IMR-90 (cell line): Measurements from ENCODE around the gene EIF4G3. TPM values are rescaled to one million over a fixed set of nuclear protein-coding genes. Genes with fewer than 3 reads are reported as not detected.

Experiments
- ATAC-seq: fragments of 200-7000 bp; cut with Tn5 transposase; 2 replicates; pipeline ENCODE4 v1.9.1; 2020; ENCODE audit warnings: low read depth, mild to moderate bottlenecking, moderate library complexity
- BruUV-seq: library from RNA; stranded (reverse); fragments of 400-500 nt; replicated peaks from 2 replicates; lab custom pipeline; 2021; lab: Mats Ljungman, UMichigan
- CTCF ChIA-PET: fragments of 300-600 bp; formaldehyde crosslinking; extraction: SDS; loops from one replicate; lab custom pipeline; 2021; ENCODE audit warnings: antibody characterized with exemption; lab: Yijun Ruan, JAX
- POLR2A ChIA-PET: fragments of 300-600 bp; sonication (Branson Sonifier 250); formaldehyde crosslinking; loops from one replicate; lab custom pipeline; 2022; ENCODE audit warnings: antibody characterized with exemption; ENCODE audit not compliant: unreplicated experiment; lab: Charles Lee
- DNase-seq: peaks from one replicate; pipeline ENCODE4 v3.0.0; 2013
- H2AFZ ChIP-seq: replicated peaks from 2 replicates; pipeline ENCODE3; 2013; ENCODE audit warnings: low read length, mild to moderate bottlenecking; ENCODE audit not compliant: poor library complexity
- H2AK5ac ChIP-seq: 2 replicates; pipeline ENCODE4 v1.6.1; 2013; ENCODE audit warnings: low read depth, low read length, inconsistent platforms
- H2AK9ac ChIP-seq: replicated peaks from 2 replicates; pipeline ENCODE3; 2013; ENCODE audit warnings: mild to moderate bottlenecking, low read depth, low read length, moderate library complexity; ENCODE audit not compliant: poor library complexity
- H2BK120ac ChIP-seq: 2 replicates; pipeline ENCODE4 v1.6.1; 2013; ENCODE audit warnings: low read depth, low read length, inconsistent platforms
- H2BK15ac ChIP-seq: 3 replicates; pipeline ENCODE4 v1.6.1; 2013; ENCODE audit warnings: low read depth, low read length, inconsistent platforms
- H2BK20ac ChIP-seq: 2 replicates; pipeline ENCODE4 v1.6.1; 2013; ENCODE audit warnings: low read depth, mild to moderate bottlenecking, inconsistent platforms, low read length, moderate library complexity
- H2BK5ac ChIP-seq: 2 replicates; pipeline ENCODE4 v1.6.1; 2013; ENCODE audit warnings: mild to moderate bottlenecking, low read depth, low read length, inconsistent platforms; ENCODE audit not compliant: poor library complexity, severe bottlenecking
- H3K14ac ChIP-seq: replicated peaks from 2 replicates; pipeline ENCODE4 v1.6.1; 2013; ENCODE audit warnings: low read depth, low read length, inconsistent platforms
- H3K18ac ChIP-seq: 2 replicates; pipeline ENCODE4 v1.6.1; 2013; ENCODE audit warnings: low read depth, low read length, control low read depth
- H3K23ac ChIP-seq: 2 replicates; pipeline ENCODE4 v1.6.1; 2013; ENCODE audit warnings: low read depth, low read length, inconsistent platforms
- H3K27ac ChIP-seq: 2 replicates; pipeline ENCODE4 v1.5.1; 2013; ENCODE audit warnings: mild to moderate bottlenecking, control low read depth, low read length; ENCODE audit not compliant: insufficient read depth
- H3K27me3 ChIP-seq: 2 replicates; pipeline ENCODE4 v1.6.1; 2013; ENCODE audit warnings: low read length; ENCODE audit not compliant: control insufficient read depth, insufficient read depth
- H3K36me3 ChIP-seq: 2 replicates; pipeline ENCODE4 v1.6.1; 2013; ENCODE audit warnings: low read length, mixed read lengths; ENCODE audit not compliant: control insufficient read depth, insufficient read depth
- H3K4ac ChIP-seq: 2 replicates; pipeline ENCODE4 v1.6.1; 2013; ENCODE audit warnings: low read depth, low read length, inconsistent platforms
- H3K4me1 ChIP-seq: 2 replicates; pipeline ENCODE4 v1.6.1; 2013; ENCODE audit warnings: low read length, mixed read lengths; ENCODE audit not compliant: control insufficient read depth, insufficient read depth
- H3K4me2 ChIP-seq: 2 replicates; pipeline ENCODE4 v1.6.1; 2013; ENCODE audit warnings: low read depth, mild to moderate bottlenecking, control low read depth, low read length, moderate library complexity
- H3K4me3 ChIP-seq: 2 replicates; pipeline ENCODE4 v1.5.1; 2013; ENCODE audit warnings: low read depth, mild to moderate bottlenecking, control low read depth, low read length, moderate library complexity; ENCODE audit not compliant: insufficient read depth
- H3K56ac ChIP-seq: 2 replicates; pipeline ENCODE4 v1.6.1; 2013; ENCODE audit warnings: low read length, inconsistent platforms; ENCODE audit not compliant: insufficient read depth; ENCODE audit errors: extremely low read depth
- H3K79me1 ChIP-seq, 2 experiments: 2 replicates each; pipeline ENCODE4 v1.6.1; 2013; ENCODE audit warnings: low read length in 2 of 2, inconsistent platforms in 1 of 2, low read depth in 1 of 2
- H3K9ac ChIP-seq: 2 replicates; pipeline ENCODE4 v1.6.1; 2013; ENCODE audit warnings: low read depth, low read length, control low read depth
- H3K9me1 ChIP-seq: 2 replicates; pipeline ENCODE4 v1.6.1; 2013; ENCODE audit warnings: low read length, inconsistent platforms; ENCODE audit not compliant: insufficient read depth
- H3K9me3 ChIP-seq: 2 replicates; pipeline ENCODE4 v1.6.1; 2013; ENCODE audit warnings: low read length; ENCODE audit not compliant: control insufficient read depth, insufficient read depth
- H4K20me1 ChIP-seq: 2 replicates; pipeline ENCODE4 v1.6.1; 2013; ENCODE audit warnings: low read length, inconsistent platforms; ENCODE audit not compliant: insufficient read depth
- H4K5ac ChIP-seq: 2 replicates; pipeline ENCODE4 v1.6.1; 2013; ENCODE audit warnings: mild to moderate bottlenecking, low read depth, low read length, control low read depth
- H4K8ac ChIP-seq, 2 experiments: 2 replicates each; pipeline ENCODE4 v1.6.1; 2013; ENCODE audit warnings: low read depth in 2 of 2, low read length in 2 of 2, control low read depth in 1 of 2, inconsistent platforms in 1 of 2
- H4K91ac ChIP-seq: 2 replicates; pipeline ENCODE4 v1.6.1; 2013; ENCODE audit warnings: low read depth, low read length, inconsistent platforms; ENCODE audit not compliant: insufficient read depth
- RCOR1 ChIP-seq: IDR thresholded peaks from 2 replicates; pipeline ENCODE4 v1.6.1; 2012; ENCODE audit warnings: mild to moderate bottlenecking, low read length, improper control_type of control experiment; ENCODE audit not compliant: insufficient replicate concordance
- dilution Hi-C: fragments of 300-500 bp; cut with HindIII; formaldehyde crosslinking; loops from one replicate; pipeline ENCODE4 v1.14.3; 2018; ENCODE audit warnings: low sequenced_read_pairs; ENCODE audit not compliant: unreplicated experiment
- in situ Hi-C: fragments of 300-500 bp; cut with MboI; formaldehyde crosslinking; loops from 3 replicates; pipeline ENCODE4 v1.14.3; 2019; ENCODE audit warnings: low sequenced_read_pairs, inconsistent platforms, mixed read lengths
- intact Hi-C: fragments of 100-400 bp; cut with micrococcal nuclease; formaldehyde crosslinking; loops from 2 replicates; pipeline ENCODE4 v1.10.0; 2022
- polyA plus RNA-seq, 3 experiments: library from polyadenylated mRNA; depleted of rRNA; stranded (reverse); fragments of >200 nt; gene quantifications; 2 replicates each; pipeline ENCODE4 v1.2.3, GENCODE V29; 2012; ENCODE audit warnings: low replicate concordance in 1 of 3
- total RNA-seq: library from RNA; depleted of rRNA; stranded (reverse); fragments of >200 nt; gene quantifications from 2 replicates; pipeline ENCODE4 v1.2.3, GENCODE V29; 2012

EIF4G3 gene
- total and polyA plus RNA-seq, 2 of the 4 experiments (the other 2 are of a cell fraction), result 25.8 to 49.2 TPM

- H2AK9ac ChIP-seq, result no peak overlapping the region
- peaks cover 10% of the 10 kb centered on the region; the same call in 1 of the 2 replicates for H4K20me1 ChIP-seq
- no peak for ATAC-seq
- H3K36me3 ChIP-seq, result peaks cover 65% of the 10 kb centered on the region
- DNase-seq, result no peak
- H2BK20ac ChIP-seq, result no peak overlapping the region
- H3K4me1 ChIP-seq, result no peaks in the 10 kb centered on the region
- H3K14ac ChIP-seq, result no peak overlapping the region
- ChIA-PET CTCF (no interaction called here), POLR2A (no interaction called here)
- H3K23ac ChIP-seq, result no peak overlapping the region
- no peak overlapping the region for H2AFZ ChIP-seq
- H3K27me3 ChIP-seq, result no peaks in the 10 kb centered on the region
- no TSS peak for BruUV-seq
- intact Hi-C loops (no loop called here), in situ Hi-C loops (no loop called here), dilution Hi-C loops (no loop called here)
- H3K79me1 ChIP-seq, result peaks cover 32 to 44% of the 10 kb centered on the region in 2 experiments
- H2BK5ac ChIP-seq, result no peak overlapping the region
- no peaks in the 10 kb centered on the region for H3K9me3 ChIP-seq
- no peaks in the 10 kb centered on the region; the same call in 1 of the 2 replicates for H3K9me1 ChIP-seq
- no peak overlapping the region for H4K5ac ChIP-seq
- H3K9ac ChIP-seq, result no peak overlapping the region
- H3K56ac ChIP-seq, result no peak overlapping the region
- H2BK120ac ChIP-seq, result no peak overlapping the region
- H3K18ac ChIP-seq, result no peak overlapping the region
- no peak overlapping the region for H3K4me3 ChIP-seq
- no peak overlapping the region for H2AK5ac ChIP-seq
- no peak overlapping the region for H3K4ac ChIP-seq
- no peak overlapping the region for H2BK15ac ChIP-seq
- no peak for TF ChIP-seq RCOR1
- no peak overlapping the region for H3K27ac ChIP-seq
- no peak overlapping the region for H4K91ac ChIP-seq
- H4K8ac ChIP-seq, result no peak overlapping the region
- no peak overlapping the region for H3K4me2 ChIP-seq
These were observed 409.4 kb downstream of the EIF4G3 start for GRCh38 chr1:20767271-20767670.
